ENCODE measurements around the gene LRIT2. TPM values are rescaled to one million over a fixed set of nuclear protein-coding genes. Genes with fewer than 3 reads are reported as not detected.

LRIT2 gene
- total RNA-seq, 1 experiment from 2014 or later = not detected

- no peaks in the 10 kb centered on the region; a peak in 1 of 7 replicates for H3K36me3 Mint-ChIP-seq (ENCODE audit: insufficient read depth in 1 of 3, low read depth in 3 of 3)
- Histone ChIP-seq H2AFZ (ENCODE audit: low read length) (no peak overlapping the region), H3K4me2 (ENCODE audit: insufficient read depth, insufficient read length, low read length) (no peak overlapping the region), H3K14ac (ENCODE audit: insufficient read depth, low read length) (no peak overlapping the region), H4K20me1 (ENCODE audit: control insufficient read depth, insufficient read depth, insufficient read length) (no peaks in the 10 kb centered on the region), H3K9me3 (ENCODE audit: control insufficient read depth, low read depth, low read length) (no peaks in the 10 kb centered on the region), H2BK20ac (ENCODE audit: low read depth, low read length, poor library complexity, severe bottlenecking) (no peak overlapping the region), H3K27ac (ENCODE audit: insufficient read length, low read depth, low read length) (no peak overlapping the region), H3K18ac (ENCODE audit: insufficient read length, low read depth, low read length) (no peak overlapping the region), H4K8ac (replicated peaks; ENCODE audit: insufficient read length, low read depth, low read length) (no peak overlapping the region), H3K9ac (ENCODE audit: extremely low read depth, insufficient read length, low read length) (no peak overlapping the region), H3K4ac (ENCODE audit: low read depth, low read length) (no peak overlapping the region), H4K91ac (ENCODE audit: insufficient read length, low read depth, low read length) (no peak overlapping the region), H3T11ph (ENCODE audit: low read length) (no peak overlapping the region), H2AK5ac (ENCODE audit: insufficient read length, low read length) (no peak overlapping the region), H3K4me1 (ENCODE audit: insufficient read depth, low read length) (no peaks in the 10 kb centered on the region), H2BK15ac (ENCODE audit: low read depth, low read length) (no peak overlapping the region), H3K23me2 (ENCODE audit: insufficient read length, low read depth, low read length, poor library complexity, severe bottlenecking) (no peaks in the 10 kb centered on the region), H2BK120ac (ENCODE audit: low read depth, low read length, poor library complexity, severe bottlenecking) (no peak overlapping the region), H3K27me3 (ENCODE audit: insufficient read depth, low read length) (no peaks in the 10 kb centered on the region), H3K56ac (ENCODE audit: insufficient read length, low read depth, low read length) (no peak overlapping the region), H3K79me1 (ENCODE audit: insufficient read depth, low read depth, low read length, poor library complexity, severe bottlenecking) (no peaks in the 10 kb centered on the region), H3K23ac (ENCODE audit: insufficient read length, low read depth, low read length) (no peak overlapping the region), H2BK5ac (ENCODE audit: insufficient read length, low read length) (no peak overlapping the region), H4K5ac (ENCODE audit: insufficient read length, low read depth, low read length) (no peak overlapping the region), H3K79me2 (ENCODE audit: insufficient read depth, low read length) (no peaks in the 10 kb centered on the region), H2BK12ac (ENCODE audit: insufficient read length, low read depth, low read length) (no peak overlapping the region)
- no peak for DNase-seq
- WGBS (ENCODE audit: extremely low coverage, insufficient read length, low lambda C conversion rate) = no CpG with 5 or more reads among the region's 3 CpGs
- H3K4me3 Mint-ChIP-seq = no peak overlapping the region
- no peak overlapping the region for H3K27ac Mint-ChIP-seq
- H3K4me1 Mint-ChIP-seq = peaks cover 0 to 4% of the 10 kb centered on the region in 2 experiments; a peak in 3 of 4 replicates
- TF ChIP-seq CTCF (conservative IDR thresholded peaks at IDR 0.05) = no peak
- H3K9me3 Mint-ChIP-seq = no peaks in the 10 kb centered on the region; a peak in 1 of 5 replicates
- H3K27me3 Mint-ChIP-seq (ENCODE audit: low read depth) = peaks cover 18% of the 10 kb centered on the region
Observed at GRCh38 chr10:84243759-84244158, 18.4 kb upstream of the LRIT2 start.

Measured in H9 (cell line).